Measurements from ENCODE around the gene ASTN2. TPM values are rescaled to one million over a fixed set of nuclear protein-coding genes. Genes with fewer than 3 reads are reported as not detected.

Gene ASTN2
- total and polyA plus RNA-seq, 10 of the 15 experiments (the other 5 are each of a cell fraction or from before 2014, with no cell fraction given), result 1.4 to 15.7 (median 7.0) TPM

- TF ChIP-seq STAT3 (IDR thresholded peaks at IDR 0.05; ENCODE audit: low read depth, low read length), result no peak
- no peak for TF ChIP-seq IRF4 (IDR thresholded peaks at IDR 0.05; ENCODE audit: low read depth, low read length)
- no peak for TF ChIP-seq RELB (IDR thresholded peaks at IDR 0.05; ENCODE audit: low read depth)
- TF ChIP-seq BMI1 (IDR thresholded peaks at IDR 0.05; ENCODE audit: borderline replicate concordance), result no peak
- no peak for TF ChIP-seq RAD51 (IDR thresholded peaks at IDR 0.05)
- no peak for TF ChIP-seq MLLT1 (IDR thresholded peaks at IDR 0.05)
- TF ChIP-seq RELA (IDR thresholded peaks at IDR 0.05; ENCODE audit: borderline replicate concordance, partially characterized antibody), result no peak
- no peak for TF ChIP-seq RAD21 (IDR thresholded peaks at IDR 0.05; ENCODE audit: insufficient read depth, low read depth, low read length)
- TF ChIP-seq SUPT20H (IDR thresholded peaks at IDR 0.05; ENCODE audit: borderline replicate concordance, control insufficient read depth, low read depth, low read length), result no peak
- no peak for TF ChIP-seq IKZF1 (conservative IDR thresholded peaks at IDR 0.05)
- no peak for TF ChIP-seq SKIL (IDR thresholded peaks at IDR 0.05; ENCODE audit: low read depth, poor library complexity, severe bottlenecking)
- no peak for TF ChIP-seq NFXL1 (IDR thresholded peaks at IDR 0.05; ENCODE audit: borderline replicate concordance)
- TF ChIP-seq BCL11A (IDR thresholded peaks at IDR 0.05; ENCODE audit: low read depth, low read length), result no peak
Observed at GRCh38 chr9:116765011-116765410, 649.8 kb downstream of the ASTN2 start (continued).
